ENCODE results near the gene ZNF791. TPM values are rescaled to one million over a fixed set of nuclear protein-coding genes. Genes with fewer than 3 reads are reported as not detected.
A peak's percentile ranks its signal among the peaks of the same experiment; 100 is the strongest.
"Not testable (repeated sequence)": the region's sequence is repeated elsewhere in the genome, so short reads cannot be mapped to it uniquely, and the experiment has no call there.

ZNF791 gene
- total RNA-seq = 27.6 TPM

DNA sequence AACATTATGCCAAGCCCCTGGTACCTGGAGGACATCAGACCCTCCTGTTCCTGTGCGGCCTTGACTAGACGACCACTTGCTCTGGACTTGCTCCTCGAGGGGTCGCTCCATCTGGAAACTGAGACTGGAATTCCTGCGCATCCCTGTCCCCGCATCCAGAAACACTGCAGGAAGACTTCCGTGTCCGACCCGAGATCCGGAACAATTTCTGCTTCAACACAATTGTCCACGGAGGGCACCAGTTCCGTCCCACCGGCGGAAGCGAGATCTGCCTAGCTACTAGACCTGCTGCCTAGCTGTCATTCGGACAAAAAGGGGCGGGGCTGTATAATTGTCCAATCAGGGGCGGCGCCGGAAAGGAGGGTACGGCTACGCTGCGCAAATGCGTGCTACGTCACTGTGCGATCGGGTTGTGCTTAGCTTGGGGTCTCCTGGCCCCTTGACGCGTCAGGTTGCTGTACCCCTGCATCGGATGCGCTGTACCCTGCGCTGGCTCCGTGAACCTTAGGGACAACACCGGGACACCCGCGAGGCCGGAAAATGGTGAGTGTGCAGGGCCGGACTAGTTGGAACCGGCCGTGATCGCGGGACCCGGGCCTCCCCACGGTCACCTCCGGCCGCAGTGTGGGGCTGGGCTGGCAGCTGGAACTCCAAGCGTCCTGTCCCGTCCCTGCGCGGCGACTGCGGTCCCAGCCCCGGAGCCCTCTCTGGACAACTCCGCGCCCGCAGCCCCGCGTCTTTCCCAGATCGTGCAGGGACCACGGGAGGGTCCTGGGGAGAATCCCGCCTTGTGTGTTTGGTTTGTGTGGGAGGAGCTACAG lies at the start of gene ZNF791, which contains the start of gene ZNF490:
Gene ZNF791, plus strand, starts transcription at position 381 of the 821 bp plus-strand sequence. Its CDS starts 160 bp downstream, at position 541.
Gene ZNF490, minus strand, starts transcription at position 274 of the 821 bp plus-strand sequence. Its CDS starts 133 bp downstream, at position 141.
- peak; percentile 98 for DNase-seq

DNA sequence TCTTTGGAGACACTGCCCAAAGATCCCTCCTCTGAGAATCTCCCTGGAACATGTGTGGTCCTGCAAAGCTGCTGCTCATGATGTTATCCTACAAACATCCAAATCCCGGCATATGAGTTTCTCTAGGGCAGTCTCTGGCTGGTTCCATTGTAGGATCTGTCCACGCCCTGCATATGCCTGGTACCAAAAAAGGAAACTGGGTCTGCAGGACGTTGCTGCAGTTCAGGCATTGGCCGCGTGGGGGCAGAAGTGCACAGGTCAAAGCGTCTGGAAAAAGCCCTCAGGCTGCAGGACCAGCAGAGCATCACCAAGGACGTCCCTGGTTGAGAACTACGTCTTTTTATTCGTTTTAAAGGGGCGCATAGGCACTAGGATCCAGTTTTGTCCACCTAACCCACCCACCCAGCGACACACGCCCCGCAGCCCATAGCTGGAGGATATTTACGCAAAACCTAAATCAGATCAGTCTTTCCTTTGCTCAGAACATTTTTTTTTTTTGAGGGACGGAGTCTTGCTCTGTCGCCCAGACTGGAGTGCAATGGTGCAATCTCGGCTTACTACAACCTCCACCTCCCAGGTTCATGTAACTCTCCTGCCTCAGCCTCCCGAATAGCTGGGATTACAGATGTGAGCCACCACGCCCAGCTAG lies 46.6 kb upstream of the ZNF791 start:
- peak; percentile 81 for DNase-seq

DNA sequence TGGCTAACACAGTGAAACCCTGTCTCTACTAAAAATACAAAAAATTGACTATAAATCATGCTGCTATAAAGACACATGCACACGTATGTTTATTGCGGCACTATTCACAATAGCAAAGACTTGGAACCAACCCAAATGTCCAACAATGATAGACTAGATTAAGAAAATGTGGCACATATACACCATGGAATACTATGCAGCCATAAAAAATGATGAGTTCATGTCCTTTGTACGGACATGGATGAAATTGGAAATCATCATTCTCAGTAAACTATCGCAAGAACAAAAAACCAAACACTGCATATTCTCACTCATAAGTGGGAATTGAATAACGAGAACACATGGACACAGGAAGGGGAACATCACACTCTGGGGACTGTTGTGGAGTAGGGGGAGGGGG lies 44.3 kb upstream of the ZNF791 start:
- DNase-seq = not testable (repeated sequence)

DNA sequence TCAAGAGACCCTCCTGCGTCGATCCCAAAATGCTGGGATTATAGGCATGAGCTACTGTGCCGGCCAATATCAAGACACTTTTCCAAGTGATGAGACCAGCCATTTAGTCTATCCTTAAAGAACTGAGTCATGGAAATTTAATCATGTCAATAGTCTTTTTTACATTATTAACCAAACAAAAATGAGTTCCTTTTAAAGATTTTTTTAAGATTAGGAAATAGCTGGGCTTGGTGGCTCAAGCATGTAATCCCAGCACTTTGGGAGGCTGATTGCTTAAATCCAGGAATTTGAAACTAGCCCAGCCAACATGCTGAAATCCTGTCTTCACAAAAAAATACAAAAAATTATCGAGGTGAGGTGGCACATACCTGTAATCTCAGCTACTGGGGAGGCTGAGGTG lies 42.8 kb upstream of the ZNF791 start:
- DNase-seq = no peak

DNA sequence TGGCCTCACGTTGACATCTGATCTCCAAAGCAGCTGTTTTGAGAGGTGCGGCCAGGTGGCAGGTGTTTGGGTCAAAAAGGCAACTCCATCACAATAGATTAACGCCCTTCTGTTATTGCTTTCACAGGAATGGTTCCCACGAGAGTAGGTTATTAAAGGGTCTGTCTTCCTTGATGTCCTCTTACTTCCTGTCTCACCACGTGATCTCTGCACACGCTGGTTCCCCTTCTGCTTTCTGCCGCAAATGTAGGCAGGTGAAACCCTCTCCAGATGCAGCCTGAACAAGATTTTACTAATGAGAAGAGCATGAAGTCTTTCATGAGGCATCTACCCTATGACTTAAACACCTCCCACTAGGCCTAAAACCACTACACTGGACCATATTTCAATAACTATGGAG lies 36.7 kb upstream of the ZNF791 start:
- DNase-seq = no peak

DNA sequence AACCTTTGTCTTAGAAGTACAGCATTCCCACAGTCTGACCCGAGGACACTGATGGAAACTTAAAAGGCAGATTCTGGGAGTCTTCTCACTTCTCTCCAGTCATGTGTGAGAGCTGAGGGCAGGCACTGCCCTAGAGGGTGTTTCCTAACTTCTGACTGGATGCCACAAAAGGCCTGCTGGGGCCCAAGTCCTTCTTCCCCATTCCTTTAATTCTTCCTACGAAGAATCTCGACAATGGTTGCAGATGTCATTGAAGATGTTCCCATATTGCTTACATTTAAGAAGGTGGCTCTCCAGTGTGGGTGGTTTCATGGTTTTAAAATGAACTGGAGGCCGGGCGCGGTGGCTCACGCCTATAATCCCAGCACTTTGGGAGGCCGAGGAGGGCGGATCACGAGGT lies 32.1 kb upstream of the ZNF791 start:
- DNase-seq = no peak

DNA sequence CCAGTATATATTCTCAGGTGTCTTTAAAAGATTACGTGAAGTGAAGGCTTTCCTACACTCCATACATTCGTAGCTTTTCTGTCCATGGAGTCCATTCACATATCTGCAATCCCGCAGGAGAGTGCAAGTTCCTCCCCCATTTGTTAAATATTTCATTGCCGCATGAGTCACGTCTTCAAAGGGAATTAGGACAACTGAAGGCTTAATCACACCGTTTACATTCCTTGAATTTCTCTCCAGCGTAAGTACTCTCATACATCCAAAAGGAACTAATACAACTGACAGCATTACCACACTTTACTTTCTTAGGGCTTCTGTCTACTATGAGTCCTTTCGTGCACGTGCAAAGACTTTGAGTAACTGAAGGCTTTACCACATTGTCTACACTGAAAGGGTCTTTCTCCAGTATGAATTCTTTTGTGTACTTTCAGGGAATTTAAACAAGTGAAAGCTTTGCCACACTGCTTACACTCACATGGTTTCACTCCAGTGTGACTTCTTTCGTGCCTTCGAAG lies 30.5 kb upstream of the ZNF791 start:
- no peak for DNase-seq

DNA sequence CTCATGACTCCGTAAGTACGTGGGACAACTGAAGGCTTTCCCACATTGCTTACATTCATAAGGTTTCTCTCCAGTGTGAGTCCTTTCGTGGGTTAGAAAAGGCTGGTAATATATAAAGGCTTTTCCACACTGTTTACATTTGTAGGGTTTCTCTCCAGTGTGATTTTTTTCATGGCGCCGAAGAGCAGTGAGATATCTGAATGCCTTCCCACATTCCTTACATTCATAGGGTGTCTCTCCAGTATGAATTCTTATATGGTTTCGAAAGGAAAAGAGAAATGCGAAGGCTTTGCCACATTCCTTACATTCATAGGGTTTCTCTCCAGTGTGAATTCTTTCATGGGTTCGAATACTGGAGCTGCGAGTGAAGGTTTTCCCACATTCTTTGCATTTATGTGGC lies 29.6 kb upstream of the ZNF791 start:
- DNase-seq = no peak

DNA sequence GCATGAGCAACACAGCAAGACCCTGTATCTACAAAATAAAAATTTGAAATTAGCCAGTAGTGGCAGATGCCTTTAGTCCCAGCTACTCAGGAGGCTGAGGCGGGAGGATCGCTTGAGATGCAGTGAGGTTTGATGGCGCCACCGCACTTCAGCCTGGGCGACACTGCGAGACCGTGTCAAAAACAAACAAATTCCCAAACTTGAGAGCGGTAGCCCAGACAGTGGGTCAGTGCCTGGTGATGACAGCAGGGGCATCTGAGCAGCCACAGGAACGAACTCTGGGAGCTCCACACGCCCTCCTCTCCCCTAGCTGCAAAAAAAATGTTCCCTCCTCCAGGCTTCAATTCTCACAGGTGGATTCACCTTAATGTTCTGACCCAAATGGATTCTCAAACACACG lies 14.2 kb upstream of the ZNF791 start:
- no peak for DNase-seq

DNA sequence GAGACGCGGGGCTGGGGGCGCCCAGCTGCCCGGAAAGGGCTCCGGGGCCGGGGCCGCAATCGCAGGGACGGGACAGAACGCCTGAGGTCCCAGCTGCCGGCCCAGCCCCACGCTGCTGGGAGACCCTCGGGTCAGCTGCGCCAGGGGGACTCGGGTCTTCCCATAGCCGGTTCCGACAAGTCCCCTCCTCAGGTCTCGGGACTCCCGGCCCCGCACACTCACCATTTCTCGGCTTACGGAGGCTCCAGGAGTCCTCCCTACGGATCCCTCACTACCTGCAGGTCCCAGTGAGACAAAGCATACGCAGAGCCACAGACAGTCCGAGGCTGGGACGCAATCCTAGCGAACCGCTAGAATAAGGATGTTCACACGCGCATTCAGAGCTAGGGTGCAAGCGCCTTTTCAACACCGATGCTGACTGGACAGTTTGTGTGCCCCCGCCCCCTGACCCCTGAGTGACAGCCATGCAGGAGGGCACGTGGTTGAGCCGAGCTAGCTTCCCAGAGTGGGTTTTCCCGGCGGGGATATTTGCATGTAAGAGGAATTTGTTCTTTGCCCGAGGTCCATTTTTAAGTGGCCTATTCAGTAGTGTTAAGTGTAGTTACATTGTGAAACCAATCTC lies 13.7 kb upstream of the ZNF791 start:
- no peak for DNase-seq

DNA sequence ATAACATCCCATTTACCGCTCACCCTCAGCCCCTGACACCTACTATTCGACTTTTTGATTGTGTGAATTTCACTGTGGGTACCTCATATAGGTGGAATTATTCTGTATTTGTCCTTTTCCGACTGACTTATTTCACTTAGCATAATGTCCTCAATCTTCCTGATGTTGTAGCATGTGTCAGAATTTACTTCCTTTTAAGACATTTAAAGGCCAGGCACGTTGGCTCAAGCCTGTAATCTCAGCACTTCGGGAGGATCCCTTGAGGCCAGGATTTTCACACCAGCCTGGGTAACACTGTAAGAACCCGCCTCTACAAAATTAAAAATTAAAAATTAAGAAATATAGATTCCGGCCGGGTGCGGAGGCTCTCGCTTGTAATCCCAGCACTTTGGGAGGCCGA lies 13.1 kb upstream of the ZNF791 start:
- DNase-seq = no peak

DNA sequence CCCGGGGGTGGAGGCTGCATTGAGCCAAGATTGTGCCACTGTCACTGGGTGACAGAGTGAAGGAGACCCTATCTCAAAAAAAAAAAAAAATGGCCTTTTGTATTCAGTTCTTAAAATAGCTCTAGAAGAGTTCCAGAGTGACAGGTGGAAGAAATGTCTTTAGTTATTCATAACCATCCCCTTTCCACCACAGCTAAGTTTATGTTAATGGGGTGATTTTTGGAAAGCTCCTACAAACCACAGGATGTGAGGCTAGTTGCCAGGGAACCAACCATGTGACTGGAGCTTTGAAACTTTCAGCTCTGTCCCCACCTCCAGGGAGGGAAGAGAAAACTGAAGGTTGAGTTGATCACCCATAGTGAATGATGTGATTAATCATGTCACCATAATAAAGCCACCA lies 7.0 kb upstream of the ZNF791 start:
- DNase-seq = no peak

DNA sequence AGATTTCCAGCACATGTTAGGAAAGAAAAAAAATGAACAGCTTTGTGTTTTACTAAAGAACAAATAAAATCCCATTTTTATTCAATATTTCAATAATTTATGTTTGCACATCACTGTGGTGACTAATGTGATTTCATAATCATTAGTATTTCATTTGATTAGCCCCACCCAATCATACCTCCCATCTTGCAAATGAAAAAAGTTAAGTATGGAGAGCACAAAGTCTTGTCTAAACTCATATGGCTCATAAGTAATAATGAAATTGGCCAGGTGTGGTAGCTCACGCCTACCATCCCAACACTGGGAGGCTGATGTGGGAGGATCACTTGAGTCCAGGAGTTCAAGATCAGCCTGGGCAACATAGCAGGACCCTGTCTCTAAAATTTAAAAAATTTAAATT lies 3.9 kb upstream of the ZNF791 start:
- DNase-seq = no peak

DNA sequence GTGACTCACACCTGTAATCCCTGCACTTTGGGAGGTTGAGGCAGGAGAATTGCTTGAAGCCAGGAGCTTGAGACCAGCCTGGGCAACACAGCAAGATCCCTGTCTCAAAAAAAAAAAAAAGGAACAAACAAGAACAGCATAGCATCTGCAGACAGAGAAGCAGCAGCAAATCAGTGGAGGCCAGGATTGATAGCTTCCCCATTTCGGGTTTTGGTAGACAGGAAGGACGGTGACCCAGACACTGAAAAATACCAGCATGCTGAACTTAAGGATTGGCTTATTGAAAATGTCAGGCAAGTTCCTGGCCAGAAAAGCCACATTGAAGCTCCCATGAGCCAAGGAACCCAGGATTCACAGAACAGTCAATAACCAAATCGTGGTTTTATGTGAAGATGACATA lies 3.1 kb upstream of the ZNF791 start:
- no peak for DNase-seq

DNA sequence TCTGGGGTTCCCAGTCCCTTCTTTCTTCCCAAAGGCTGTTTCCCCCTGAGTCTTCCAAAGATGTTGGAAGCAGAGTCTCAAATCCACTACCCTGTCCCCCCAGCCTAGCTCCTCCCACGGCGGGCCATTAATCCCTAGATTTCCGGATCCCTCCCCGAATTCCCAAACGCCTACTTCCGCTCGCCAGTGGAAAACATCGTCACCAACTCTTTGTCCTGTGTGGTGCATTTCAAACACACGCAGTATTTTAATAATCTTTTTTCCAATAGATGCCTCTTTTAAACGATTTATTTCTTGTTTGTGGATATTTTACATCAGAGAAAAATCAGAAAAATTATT lies 610 bp downstream of the ZNF791 start:
- peak; percentile 62 for DNase-seq

DNA sequence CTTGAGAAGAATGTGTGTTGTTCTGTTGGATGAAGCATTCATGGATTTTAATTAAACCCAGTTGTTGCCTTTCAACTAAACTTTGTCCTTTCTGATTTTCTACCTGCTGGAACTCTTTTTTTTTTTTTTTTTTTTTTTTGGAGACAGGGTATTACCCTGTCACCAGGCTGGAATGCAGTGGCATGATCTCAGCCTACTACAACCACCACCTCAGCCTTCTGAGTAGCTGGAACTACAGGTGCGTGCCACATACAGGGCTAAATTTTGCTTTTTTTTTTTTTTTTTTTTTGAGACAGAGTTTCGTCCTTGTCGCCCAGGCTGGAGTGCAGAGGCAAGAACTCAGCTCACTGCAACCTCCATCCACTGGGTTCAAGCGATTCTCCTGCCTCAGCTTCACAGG lies 6.9 kb downstream of the ZNF791 start:
- DNase-seq = no peak

DNA sequence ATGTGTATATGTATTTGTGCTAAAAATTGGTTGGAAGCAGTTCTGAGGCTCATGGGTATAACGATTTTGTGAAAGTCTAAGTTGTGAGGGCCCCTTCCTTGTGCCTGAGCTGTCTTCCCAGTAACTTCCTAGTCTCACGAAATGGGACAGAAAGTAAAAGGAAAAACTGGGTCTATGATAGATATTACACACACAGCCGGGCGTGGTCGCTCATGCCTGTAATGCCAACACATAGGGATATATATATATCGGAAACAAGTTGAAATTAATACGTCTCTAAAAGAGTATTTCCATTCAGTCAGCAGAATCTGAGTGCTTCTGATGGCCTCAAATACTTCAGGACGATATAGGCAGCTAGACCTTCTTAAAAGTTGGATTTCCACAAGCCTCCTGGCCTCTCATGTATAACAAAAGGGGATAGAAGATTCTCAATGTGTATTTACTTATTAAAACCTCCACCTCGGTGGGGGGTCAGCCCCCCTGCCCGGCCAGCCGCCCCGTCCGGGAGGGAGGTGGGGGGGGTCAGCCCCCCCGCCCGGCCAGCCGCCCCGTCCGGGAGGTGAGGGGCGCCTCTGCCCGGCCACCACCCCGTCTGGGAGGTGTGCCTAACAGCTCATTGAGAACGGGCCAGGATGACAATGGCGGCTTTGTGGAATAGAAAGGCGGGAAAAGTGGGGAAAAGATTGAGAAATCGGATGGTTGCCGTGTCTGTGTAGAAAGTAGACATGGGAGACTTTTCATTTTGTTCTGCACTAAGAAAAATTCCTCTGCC lies 10.7 kb downstream of the ZNF791 start:
- DNase-seq = not testable (repeated sequence)

DNA sequence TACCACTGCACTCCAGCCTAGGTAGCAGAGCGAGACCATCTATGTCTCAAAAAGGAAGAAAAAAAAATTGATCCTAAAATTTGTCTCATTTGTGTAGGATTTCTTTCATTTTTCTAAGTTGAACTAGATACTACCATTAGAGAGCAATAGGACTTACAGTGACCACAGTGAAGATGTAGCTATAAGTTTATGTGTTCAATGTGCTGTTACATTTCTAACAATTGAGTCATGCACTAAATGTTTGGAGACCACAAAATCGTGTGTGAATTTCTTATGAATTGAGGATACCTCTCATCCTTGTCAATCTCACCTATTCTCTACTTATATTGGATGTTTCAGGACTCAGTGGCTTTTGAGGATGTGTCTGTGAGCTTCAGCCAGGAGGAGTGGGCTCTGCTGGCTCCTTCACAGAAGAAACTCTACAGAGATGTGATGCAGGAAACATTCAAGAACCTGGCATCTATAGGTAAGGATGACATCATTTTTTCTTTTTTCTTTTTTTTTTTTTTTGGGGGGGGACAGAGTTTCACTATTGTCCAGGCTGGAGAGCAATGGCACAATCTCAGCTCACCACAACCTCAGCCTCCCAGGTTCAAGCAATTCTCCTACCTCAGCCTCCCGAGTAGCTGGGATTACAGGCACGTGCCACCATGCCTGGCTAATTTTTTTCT lies 12.8 kb downstream of the ZNF791 start:
- no peak for DNase-seq

DNA sequence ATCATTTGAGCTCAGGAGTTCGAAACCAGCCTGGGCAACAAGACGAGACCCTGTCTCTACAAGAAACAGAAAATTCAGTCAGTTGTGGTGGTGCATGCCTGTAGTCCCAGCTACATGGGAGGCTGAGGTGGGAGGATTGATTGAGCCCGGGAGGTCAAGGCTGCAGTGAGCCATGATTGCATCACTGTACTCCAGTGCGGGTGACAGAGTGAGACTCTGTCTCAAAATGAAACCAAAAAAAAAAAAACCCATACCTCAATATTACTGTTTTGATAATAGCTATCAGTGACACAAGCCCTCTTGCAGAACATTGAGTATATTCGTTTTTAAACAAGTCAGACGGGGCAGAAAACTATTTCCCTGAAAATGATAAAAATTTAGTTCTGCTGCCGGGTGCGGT lies 16.2 kb downstream of the ZNF791 start:
- no peak for DNase-seq

DNA sequence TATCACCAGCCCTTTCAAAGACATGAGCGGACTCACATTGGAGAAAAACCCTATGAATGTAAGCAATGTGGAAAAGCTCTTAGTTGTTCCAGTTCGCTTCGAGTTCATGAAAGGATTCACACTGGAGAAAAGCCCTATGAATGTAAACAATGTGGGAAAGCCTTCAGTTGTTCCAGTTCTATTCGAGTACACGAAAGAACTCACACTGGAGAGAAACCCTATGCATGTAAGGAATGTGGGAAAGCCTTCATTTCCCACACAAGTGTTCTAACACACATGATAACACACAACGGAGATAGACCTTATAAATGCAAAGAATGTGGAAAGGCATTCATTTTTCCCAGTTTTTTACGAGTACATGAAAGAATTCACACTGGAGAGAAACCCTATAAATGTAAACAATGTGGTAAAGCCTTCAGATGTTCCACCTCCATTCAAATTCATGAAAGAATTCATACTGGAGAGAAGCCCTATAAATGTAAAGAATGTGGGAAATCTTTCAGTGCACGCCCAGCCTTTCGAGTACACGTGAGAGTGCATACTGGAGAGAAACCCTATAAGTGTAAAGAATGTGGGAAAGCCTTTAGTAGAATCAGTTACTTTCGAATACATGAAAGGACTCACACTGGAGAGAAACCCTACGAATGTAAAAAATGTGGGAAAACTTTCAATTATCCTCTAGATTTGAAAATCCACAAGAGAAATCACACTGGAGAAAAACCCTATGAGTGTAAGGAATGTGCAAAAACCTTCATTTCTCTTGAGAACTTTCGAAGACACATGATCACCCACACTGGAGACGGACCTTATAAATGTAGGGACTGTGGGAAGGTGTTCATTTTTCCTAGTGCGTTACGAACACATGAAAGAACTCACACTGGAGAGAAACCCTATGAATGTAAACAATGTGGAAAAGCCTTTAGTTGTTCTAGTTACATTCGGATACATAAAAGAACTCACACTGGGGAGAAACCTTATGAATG lies 17.6 kb downstream of the ZNF791 start:
- DNase-seq = no peak

DNA sequence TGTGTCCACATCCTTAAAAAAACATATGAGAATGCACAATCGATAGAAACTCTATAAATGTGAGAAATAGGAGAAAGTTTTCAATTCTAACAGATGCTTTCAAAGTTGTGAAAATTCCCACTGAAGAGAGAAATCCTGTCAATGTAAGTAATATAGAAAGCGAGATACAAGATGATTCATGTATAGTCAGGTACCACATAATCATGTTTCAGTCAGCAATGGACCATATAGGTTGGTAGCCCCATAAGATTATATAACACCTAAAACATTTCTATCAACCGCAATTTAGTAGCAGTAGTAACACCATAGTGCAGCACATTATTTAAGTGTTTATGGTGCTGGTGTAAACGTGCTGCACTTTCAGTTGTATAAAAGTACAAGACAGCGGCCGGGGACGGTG lies 18.5 kb downstream of the ZNF791 start:
- DNase-seq = no peak

Data from occipital lobe (tissue), 2 donors.